DOHH2 (cell line): ENCODE results near the gene ARHGEF7.

Experiments
- H3F3A ChIP-seq: fragments of 200-600 bp; sonication (generic), shearing (Covaris generic); 2 replicates; pipeline ENCODE4 v1.6.0; 2016; ENCODE audit warnings: antibody characterized with exemption, mild to moderate bottlenecking; ENCODE audit not compliant: control insufficient read depth, insufficient read depth
- H3K27ac ChIP-seq: fragments of 200-600 bp; sonication (generic); 2 replicates; pipeline ENCODE4 v1.5.1; 2014; ENCODE audit warnings: low read depth, mild to moderate bottlenecking, low read length, moderate library complexity
- H3K27me3 ChIP-seq: fragments of 200-600 bp; sonication (generic); 2 replicates; pipeline ENCODE4 v1.6.1; 2014; ENCODE audit warnings: mild to moderate bottlenecking, low read length, mixed read lengths; ENCODE audit not compliant: control insufficient read depth
- H3K36me3 ChIP-seq: fragments of 200-600 bp; sonication (generic); 2 replicates; pipeline ENCODE4 v1.6.1; 2014; ENCODE audit warnings: mild to moderate bottlenecking, low read length, moderate library complexity, mixed read lengths; ENCODE audit not compliant: control insufficient read depth
- H3K4me1 ChIP-seq: fragments of 200-600 bp; sonication (generic); 2 replicates; pipeline ENCODE4 v1.6.1; 2014; ENCODE audit warnings: mild to moderate bottlenecking, low read length, mixed read lengths; ENCODE audit not compliant: control insufficient read depth
- H3K4me2 ChIP-seq: fragments of 200-600 bp; sonication (generic); 2 replicates; pipeline ENCODE4 v1.6.0; 2014; ENCODE audit warnings: mild to moderate bottlenecking, low read length, moderate library complexity
- H3K4me3 ChIP-seq: fragments of 200-600 bp; sonication (generic); 2 replicates; pipeline ENCODE4 v1.5.1; 2014; ENCODE audit warnings: mild to moderate bottlenecking, low read length, mixed read lengths
- H3K79me2 ChIP-seq: fragments of 200-600 bp; sonication (generic); 2 replicates; pipeline ENCODE4 v1.6.1; 2014; ENCODE audit warnings: mild to moderate bottlenecking, low read length, mixed read lengths; ENCODE audit not compliant: control insufficient read depth
- H3K9me2 ChIP-seq: fragments of 200-600 bp; sonication (generic); replicated peaks from 2 replicates; pipeline ENCODE4 v1.6.1; 2014; ENCODE audit warnings: mild to moderate bottlenecking, low read length, mixed read lengths; ENCODE audit not compliant: control insufficient read depth
- H3K9me3 ChIP-seq: fragments of 200-600 bp; sonication (generic); 2 replicates; pipeline ENCODE4 v1.6.1; 2014; ENCODE audit warnings: antibody characterized with exemption, low read length, mixed read lengths; ENCODE audit not compliant: control insufficient read depth, insufficient read depth
- H4K20me1 ChIP-seq: fragments of 200-600 bp; sonication (generic); 2 replicates; pipeline ENCODE4 v1.6.0; 2014; ENCODE audit warnings: low read depth, mild to moderate bottlenecking, antibody characterized with exemption, low read length, moderate library complexity; ENCODE audit not compliant: control insufficient read depth, insufficient read depth
- CTCF ChIP-seq: fragments of 200-600 bp; sonication (generic); IDR thresholded peaks from one replicate; pipeline ENCODE4 v1.5.1; 2014; ENCODE audit warnings: antibody characterized with exemption, mild to moderate bottlenecking, low read depth, low read length; ENCODE audit not compliant: poor library complexity, severe bottlenecking
- EZH2phosphoT487 ChIP-seq: fragments of 200-600 bp; sonication (generic); IDR thresholded peaks from 2 replicates; pipeline ENCODE4 v1.6.1; 2017; ENCODE audit warnings: borderline replicate concordance, mild to moderate bottlenecking, antibody characterized with exemption, low read length, moderate library complexity, mixed read lengths

ARHGEF7 gene

GRCh38 chr13:111281751-111282311 is 166.7 kb downstream of the ARHGEF7 start:
- peaks cover 99% of the 10 kb centered on the region for H3K36me3 ChIP-seq
- no peak overlapping the region for H3K4me2 ChIP-seq
- 0 out of 2 replicates have a peak, but pooled peaks cover 2% of the 10 kb centered on the region for H3F3A ChIP-seq

GRCh38 chr13:111282425-111282824 is 167.3 kb downstream of the ARHGEF7 start:
- no peak overlapping the region for H3K4me3 ChIP-seq
- peaks cover 99% of the 10 kb centered on the region for H3K36me3 ChIP-seq
- H3K79me2 ChIP-seq = peaks cover 3% of the 10 kb centered on the region
- no peak overlapping the region for H3K27ac ChIP-seq
- no peaks in the 10 kb centered on the region for H3K27me3 ChIP-seq
- no peaks in the 10 kb centered on the region for H3K9me3 ChIP-seq
- H3F3A ChIP-seq = 0 out of 2 replicates have a peak, but pooled peaks cover 2% of the 10 kb centered on the region
- no peak for TF ChIP-seq EZH2phosphoT487
- TF ChIP-seq CTCF = no peak
- H3K4me2 ChIP-seq = no peak overlapping the region
- H4K20me1 ChIP-seq = no peaks in the 10 kb centered on the region; the same call in 1 of the 2 replicates
- H3K9me2 ChIP-seq = no peaks in the 10 kb centered on the region
- H3K4me1 ChIP-seq = no peaks in the 10 kb centered on the region

More at GRCh38 chr13:111281751-111282311, 166.7 kb downstream of the ARHGEF7 start:
- Histone ChIP-seq H3K79me2 (peaks cover 3% of the 10 kb centered on the region), H3K27ac (no peak overlapping the region), H3K27me3 (no peaks in the 10 kb centered on the region), H4K20me1 (no peaks in the 10 kb centered on the region), H3K9me2 (no peaks in the 10 kb centered on the region), H3K4me3 (no peak overlapping the region), H3K9me3 (no peaks in the 10 kb centered on the region), H3K4me1 (no peaks in the 10 kb centered on the region)
- TF ChIP-seq EZH2phosphoT487 = no peak
- no peak for TF ChIP-seq CTCF

- Histone ChIP-seq H3K4me2 (no peak overlapping the region), H3K27me3 (no peaks in the 10 kb centered on the region), H3K4me3 (no peak overlapping the region), H3K27ac (no peak overlapping the region), H3K79me2 (peaks cover 3% of the 10 kb centered on the region), H3F3A (0 out of 2 replicates have a peak, but pooled peaks cover 2% of the 10 kb centered on the region), H3K36me3 (peaks cover 99% of the 10 kb centered on the region), H3K9me2 (no peaks in the 10 kb centered on the region), H3K4me1 (no peaks in the 10 kb centered on the region), H4K20me1 (no peaks in the 10 kb centered on the region; the same call in 1 of the 2 replicates), H3K9me3 (no peaks in the 10 kb centered on the region)
- TF ChIP-seq EZH2phosphoT487 (no peak), CTCF (no peak)
These were observed 167.9 kb downstream of the ARHGEF7 start for GRCh38 chr13:111282997-111283396.
